T-helper 17 cell (primary cell): ENCODE measurements around the gene RSU1. TPM values are rescaled to one million over a fixed set of nuclear protein-coding genes. Genes with fewer than 3 reads are reported as not detected.

Experiments used
- ATAC-seq: fragments of 150-1000 bp; cut with Tn5 transposase; 2 replicates; pipeline ENCODE4 v1.10.0; 2021; ENCODE audit warnings: mild to moderate bottlenecking, moderate library complexity
- DNase-seq, 3 donors: peaks; one replicate each; pipeline versions ENCODE4 v3.0.0 to v3.0.0-alpha.2; 2020 to 2021
- H3K9me3 ChIP-seq: one replicate; pipeline ENCODE4 v1.7.0; 2013; ENCODE audit warnings: low read length, mild to moderate bottlenecking; ENCODE audit not compliant: control insufficient read depth, poor library complexity, severe bottlenecking
- H3K27ac Mint-ChIP-seq: one replicate; pipeline ENCODE4 v1.8.0; 2022; ENCODE audit warnings: mild to moderate bottlenecking, moderate library complexity, mixed read lengths
- H3K27me3 Mint-ChIP-seq: one replicate; pipeline ENCODE4 v1.8.0; 2022; ENCODE audit warnings: mixed read lengths
- H3K36me3 Mint-ChIP-seq: one replicate; pipeline ENCODE4 v1.8.0; 2022; ENCODE audit warnings: low read depth, mixed read lengths
- H3K4me1 Mint-ChIP-seq: one replicate; pipeline ENCODE4 v1.8.0; 2022; ENCODE audit warnings: mild to moderate bottlenecking, mixed read lengths
- H3K4me3 Mint-ChIP-seq: one replicate; pipeline ENCODE4 v1.8.0; 2022; ENCODE audit warnings: mild to moderate bottlenecking, moderate library complexity, mixed read lengths
- total RNA-seq, 4 donors: library from RNA in 2 of 4; stranded (reverse) in 2 of 4; gene quantifications; one replicate each; pipeline ENCODE4 v1.2.3 and lab custom pipeline; 2022 to 2026

RSU1 gene
- total RNA-seq, 2 donors from 2014 or later: 60.1 to 72.5 TPM

DNA sequence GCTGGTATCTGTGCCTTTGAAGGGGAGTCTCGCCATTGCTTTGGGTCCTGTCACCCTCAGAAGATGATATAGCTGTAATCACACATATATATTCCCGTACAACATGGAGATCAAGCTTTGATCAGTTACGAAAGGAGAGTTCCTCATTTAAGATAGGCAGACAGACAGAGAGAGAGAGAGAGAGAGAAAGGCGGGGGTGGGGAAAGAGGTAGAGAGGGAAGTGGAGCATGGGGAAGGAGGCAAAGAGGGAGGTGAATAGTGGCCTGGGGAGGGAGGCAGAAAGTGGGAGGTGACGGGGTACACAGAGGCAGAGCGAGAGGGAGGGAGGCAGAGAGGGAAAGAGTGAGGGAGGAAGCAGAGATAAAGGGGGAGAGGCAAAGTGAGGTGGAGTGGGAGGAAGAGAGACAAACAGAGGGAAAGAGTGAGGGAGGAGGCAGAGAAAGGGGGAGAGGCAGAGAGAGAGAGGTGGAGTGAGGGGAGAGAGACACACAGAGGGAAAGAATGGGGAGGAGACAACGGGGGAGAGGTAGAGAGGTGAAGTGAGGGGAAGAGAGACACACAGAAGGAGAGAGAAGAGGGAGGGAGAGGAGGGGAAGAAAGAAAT lies 250.9 kb downstream of the RSU1 start:
- Mint-ChIP-seq H3K4me1 (peaks cover 7% of the 10 kb centered on the region), H3K27ac (no peak overlapping the region), H3K27me3 (peaks cover 36% of the 10 kb centered on the region), H3K36me3 (no peaks in the 10 kb centered on the region), H3K4me3 (no peak overlapping the region)
- no peaks in the 10 kb centered on the region for H3K9me3 ChIP-seq
- ATAC-seq (no peak), DNase-seq (no peak)

DNA sequence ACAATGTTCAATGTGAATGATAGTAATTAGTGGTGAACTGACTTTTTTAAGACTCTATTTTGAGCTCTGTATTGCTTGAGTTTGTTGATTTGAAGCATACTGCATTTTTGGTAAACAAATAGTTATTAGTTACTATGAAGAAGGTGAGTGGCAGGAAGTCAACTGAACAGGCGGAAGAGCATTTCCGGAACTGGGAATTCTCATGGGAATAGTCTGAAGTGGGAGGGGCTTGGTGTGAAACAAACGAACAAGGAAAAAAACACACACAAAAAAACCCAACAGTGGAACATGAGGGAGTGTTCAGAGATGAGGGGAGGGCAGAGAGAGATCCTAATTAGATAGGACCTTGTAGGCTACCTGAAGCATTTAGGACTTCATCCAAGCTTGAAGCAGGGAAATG lies 251.6 kb downstream of the RSU1 start:
- no peaks in the 10 kb centered on the region for H3K9me3 ChIP-seq
- no peak overlapping the region for H3K4me3 Mint-ChIP-seq
- H3K27me3 Mint-ChIP-seq: peaks cover 34% of the 10 kb centered on the region
- peaks cover 4% of the 10 kb centered on the region for H3K4me1 Mint-ChIP-seq
- DNase-seq (no peak), ATAC-seq (no peak)
- no peaks in the 10 kb centered on the region for H3K36me3 Mint-ChIP-seq
- no peak overlapping the region for H3K27ac Mint-ChIP-seq

DNA sequence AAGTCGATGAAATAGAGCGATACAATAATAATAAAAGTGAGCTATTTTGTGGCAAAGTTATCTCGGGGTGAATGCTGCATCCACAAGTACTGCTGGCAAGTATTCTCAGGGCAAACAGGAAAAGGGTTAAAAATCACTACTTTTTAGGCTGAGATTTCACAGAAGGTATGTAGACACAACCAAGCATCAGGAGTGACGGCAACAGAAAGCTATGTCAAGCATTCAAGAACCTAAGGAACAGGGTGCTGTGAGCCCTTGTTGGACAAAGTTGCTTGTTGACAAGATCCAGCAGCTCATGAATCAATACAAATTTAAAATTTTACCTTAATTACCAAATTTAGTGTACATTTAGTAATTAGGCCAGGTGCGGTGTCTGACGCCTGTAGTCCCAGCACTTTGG lies 254.3 kb downstream of the RSU1 start:
- H3K36me3 Mint-ChIP-seq: no peaks in the 10 kb centered on the region
- H3K27me3 Mint-ChIP-seq: peaks cover 36% of the 10 kb centered on the region

DNA sequence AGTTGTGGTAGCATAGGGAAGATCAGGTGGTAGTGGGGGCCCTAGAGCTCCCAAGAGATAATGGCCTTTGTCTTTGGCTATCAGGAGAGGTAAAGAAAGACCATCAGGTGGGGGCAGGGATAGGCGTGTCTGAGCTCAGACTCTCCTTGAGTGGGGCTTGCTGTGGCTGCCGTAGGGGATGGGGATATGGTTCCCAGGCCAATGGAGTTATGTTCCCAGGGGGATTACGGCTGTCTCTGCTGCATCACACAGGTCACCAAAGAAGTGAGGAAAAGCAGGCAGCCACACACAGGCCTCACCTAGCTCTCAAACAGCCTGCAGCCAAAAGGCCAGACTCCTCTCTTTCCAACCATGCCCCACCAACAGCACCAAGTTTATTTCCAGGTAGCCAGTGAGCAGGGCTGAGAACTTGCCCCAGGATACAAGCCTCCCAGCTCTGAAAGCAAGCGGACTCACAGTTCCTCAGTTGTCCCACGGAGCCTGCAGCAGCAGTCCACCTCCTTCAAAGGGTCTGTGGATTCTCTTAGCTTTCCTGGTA lies 257.9 kb downstream of the RSU1 start:
- no peaks in the 10 kb centered on the region for H3K9me3 ChIP-seq
- ATAC-seq (no peak), DNase-seq (no peak)
- no peaks in the 10 kb centered on the region for H3K36me3 Mint-ChIP-seq
- H3K4me3 Mint-ChIP-seq: no peak overlapping the region
- H3K4me1 Mint-ChIP-seq: no peaks in the 10 kb centered on the region
- no peak overlapping the region for H3K27ac Mint-ChIP-seq
- peaks cover 23% of the 10 kb centered on the region for H3K27me3 Mint-ChIP-seq

More for the DNA sequence above, 254.3 kb downstream of the RSU1 start:
- H3K9me3 ChIP-seq: no peaks in the 10 kb centered on the region
- Mint-ChIP-seq H3K4me1 (peaks cover 3% of the 10 kb centered on the region), H3K27ac (no peak overlapping the region), H3K4me3 (no peak overlapping the region)
- ATAC-seq (no peak), DNase-seq (no peak)

DNA sequence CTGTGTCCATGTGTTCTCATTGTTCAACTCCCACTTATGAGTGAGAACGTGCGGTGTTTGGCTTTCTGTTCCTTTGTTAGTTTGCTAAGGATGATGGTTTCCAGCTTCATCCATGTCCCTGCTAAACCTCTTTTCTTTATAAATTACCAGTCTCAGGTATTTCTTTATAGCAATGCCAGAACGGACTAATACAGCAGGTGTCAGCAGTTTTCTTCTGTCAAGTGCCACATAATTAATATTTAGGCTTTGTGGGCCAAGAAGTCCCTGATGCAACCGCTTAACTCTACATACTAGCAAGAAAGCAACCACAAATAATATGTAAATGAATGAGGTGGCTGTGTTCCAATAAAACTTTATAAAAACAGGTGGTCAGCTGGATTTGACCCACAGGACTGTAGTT lies 269.3 kb downstream of the RSU1 start:
- peaks cover 2% of the 10 kb centered on the region for H3K36me3 Mint-ChIP-seq
- no peak for ATAC-seq
- no peak overlapping the region for H3K4me3 Mint-ChIP-seq
- no peaks in the 10 kb centered on the region for H3K9me3 ChIP-seq
- no peak for DNase-seq
- H3K27ac Mint-ChIP-seq: no peak overlapping the region
- peaks cover 49% of the 10 kb centered on the region for H3K27me3 Mint-ChIP-seq
- H3K4me1 Mint-ChIP-seq: peaks cover 6% of the 10 kb centered on the region

DNA sequence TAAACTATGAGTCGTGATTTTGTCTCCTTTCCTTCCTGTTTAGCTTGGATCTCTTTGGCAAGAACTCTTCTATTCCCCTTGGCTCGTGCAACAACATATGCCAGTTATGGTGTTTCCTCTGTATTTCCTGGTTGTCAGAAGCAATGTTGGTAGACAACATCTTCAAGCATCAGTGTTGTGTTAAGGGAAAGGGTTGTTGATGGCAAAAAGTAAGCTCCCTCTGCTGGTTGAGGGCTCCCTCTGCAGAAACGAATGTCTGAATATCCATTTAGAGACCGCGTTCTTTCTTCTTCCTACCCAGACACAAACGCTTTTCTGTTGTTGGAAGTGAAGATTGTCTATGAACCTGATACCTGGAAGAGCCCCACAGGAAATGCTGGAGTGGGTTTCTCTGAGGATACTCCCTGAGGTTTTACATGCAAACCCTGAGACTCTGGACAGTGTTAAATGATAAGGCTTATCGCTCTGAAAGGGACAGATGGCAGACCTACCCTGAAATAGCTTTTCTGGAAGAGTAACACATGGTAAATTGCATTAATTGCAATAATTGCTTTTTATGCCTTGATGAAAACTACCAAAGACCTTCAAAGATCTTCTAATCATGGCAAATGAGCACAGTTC lies 272.0 kb downstream of the RSU1 start:
- ATAC-seq (no peak), DNase-seq (no peak)
- Mint-ChIP-seq H3K4me3 (no peak overlapping the region), H3K27ac (no peak overlapping the region), H3K27me3 (peaks cover 59% of the 10 kb centered on the region), H3K36me3 (peaks cover 2% of the 10 kb centered on the region), H3K4me1 (peaks cover 6% of the 10 kb centered on the region)
- no peaks in the 10 kb centered on the region for H3K9me3 ChIP-seq

DNA sequence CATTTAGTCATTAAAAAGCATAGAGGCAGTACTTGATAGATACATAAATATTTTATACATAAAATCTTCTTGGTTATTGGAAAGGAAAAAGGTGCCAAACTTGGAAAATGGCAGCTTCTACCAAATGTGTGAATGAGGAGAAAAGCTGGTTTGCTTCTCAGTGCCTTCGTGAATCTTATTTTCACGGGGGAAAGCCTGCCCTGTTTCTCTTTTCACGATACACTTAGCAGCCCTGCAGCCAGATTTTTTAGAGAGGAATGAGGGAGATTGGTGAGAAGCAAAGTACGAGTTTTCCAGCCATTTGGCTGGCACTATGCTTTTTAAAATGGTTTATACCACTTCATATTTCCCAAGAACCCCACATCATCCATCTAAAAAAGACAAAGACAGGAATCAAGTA lies 272.6 kb downstream of the RSU1 start:
- peaks cover 6% of the 10 kb centered on the region for H3K4me1 Mint-ChIP-seq
- ATAC-seq: no peak
- peaks cover 2% of the 10 kb centered on the region for H3K36me3 Mint-ChIP-seq
- H3K27ac Mint-ChIP-seq: no peak overlapping the region
- H3K4me3 Mint-ChIP-seq: no peak overlapping the region
- H3K9me3 ChIP-seq: no peaks in the 10 kb centered on the region
- H3K27me3 Mint-ChIP-seq: peaks cover 64% of the 10 kb centered on the region
- DNase-seq: no peak

DNA sequence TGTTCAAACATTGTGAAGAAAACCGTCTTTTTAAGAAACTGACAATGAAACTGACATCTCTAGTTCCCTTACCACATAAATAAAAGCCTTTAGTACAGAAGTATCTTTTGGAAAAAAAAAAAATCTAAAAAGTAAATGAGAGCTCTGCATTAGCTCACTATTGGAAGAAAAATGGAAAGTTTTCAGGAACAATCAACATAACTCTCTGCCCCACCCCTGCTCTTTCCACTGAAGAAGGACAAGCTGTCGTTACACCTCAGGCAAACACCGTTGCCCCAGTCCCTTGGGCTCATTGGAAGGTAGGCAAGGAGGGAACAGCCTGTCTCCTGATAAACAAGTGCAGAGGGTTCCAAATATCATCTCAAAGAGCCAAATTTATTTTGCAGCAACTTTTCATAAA lies 273.1 kb downstream of the RSU1 start:
- Mint-ChIP-seq H3K4me3 (no peak overlapping the region), H3K27ac (no peak overlapping the region), H3K27me3 (peaks cover 64% of the 10 kb centered on the region), H3K4me1 (peaks cover 6% of the 10 kb centered on the region), H3K36me3 (peaks cover 2% of the 10 kb centered on the region)
- ATAC-seq: no peak
- H3K9me3 ChIP-seq: no peaks in the 10 kb centered on the region
- no peak for DNase-seq
